LoVo (cell line): ENCODE measurements around the gene OR52N4.
"Not testable (repeated sequence)": the region's sequence is repeated elsewhere in the genome, so short reads cannot be mapped to it uniquely, and the experiment has no call there.

Experiments used
- DNase-seq: peaks from one replicate; pipeline ENCODE4 v3.0.0-alpha.2; 2016; ENCODE audit warnings: low spot score

The OR52N4 gene

GRCh38 chr11:5753943-5754342 lies at the start of gene OR52N4:
Gene OR52N4 (plus strand): TSS chr11:5754243. CDS start chr11:5754741, 498 bp downstream.
- no peak for DNase-seq

- no peak for DNase-seq
These were observed 48.4 kb upstream of the OR52N4 start for GRCh38 chr11:5705688-5706087.

- no peak for DNase-seq
These were observed 41.5 kb upstream of the OR52N4 start for GRCh38 chr11:5712507-5712906.

- DNase-seq, result no peak
These were observed 40.3 kb upstream of the OR52N4 start for GRCh38 chr11:5713695-5714094.

- not testable (repeated sequence) for DNase-seq
These were observed 37.5 kb upstream of the OR52N4 start for GRCh38 chr11:5716518-5716917.

GRCh38 chr11:5719703-5720495 lies 34.1 kb upstream of the OR52N4 start:
- DNase-seq, result no peak

- peak; percentile 11 for DNase-seq
These were observed 31.4 kb upstream of the OR52N4 start for GRCh38 chr11:5722622-5723021.

- no peak for DNase-seq
These were observed 27.7 kb upstream of the OR52N4 start for GRCh38 chr11:5726351-5726750.

- DNase-seq, result no peak
These were observed 26.4 kb upstream of the OR52N4 start for GRCh38 chr11:5727691-5728090.

- DNase-seq, result no peak
These were observed 17.6 kb upstream of the OR52N4 start, which contains the start of gene OR56B1 for GRCh38 chr11:5736396-5736795. Gene OR56B1 (plus strand): TSS chr11:5736448. CDS start chr11:5736517, 69 bp downstream.

GRCh38 chr11:5737091-5737490 lies 17.0 kb upstream of the OR52N4 start:
- DNase-seq, result no peak

- no peak for DNase-seq
These were observed 16.2 kb upstream of the OR52N4 start for GRCh38 chr11:5737670-5738392.

GRCh38 chr11:5738431-5738830 lies 15.6 kb upstream of the OR52N4 start:
- no peak for DNase-seq

GRCh38 chr11:5746614-5747013 lies 7.4 kb upstream of the OR52N4 start:
- no peak for DNase-seq

- no peak for DNase-seq
These were observed 4.2 kb upstream of the OR52N4 start for GRCh38 chr11:5749836-5750235.

GRCh38 chr11:5767056-5767455 lies 13.0 kb downstream of the OR52N4 start:
- DNase-seq, result no peak

- no peak for DNase-seq
These were observed 29.2 kb downstream of the OR52N4 start, which contains the start of gene OR52N5 for GRCh38 chr11:5783255-5783654. Gene OR52N5 (minus strand): TSS chr11:5783355. CDS start chr11:5778634, 4,721 bp downstream.

- DNase-seq, result no peak
These were observed 37.1 kb downstream of the OR52N4 start, which contains the start of gene OR52N1 for GRCh38 chr11:5791165-5791564. Gene OR52N1 (minus strand): TSS chr11:5791265. CDS start chr11:5788816, 2,449 bp downstream.

GRCh38 chr11:5796541-5796940 lies 42.5 kb downstream of the OR52N4 start:
- DNase-seq, result no peak

- DNase-seq, result no peak
These were observed 49.9 kb downstream of the OR52N4 start for GRCh38 chr11:5803982-5804381.
